RPMI8226 (cell line): ENCODE data around the gene PCNT.

ENCODE experiments used
- DNase-seq: peaks from one replicate; pipeline ENCODE4 v3.0.0-alpha.2; 2015

Gene PCNT

DNA sequence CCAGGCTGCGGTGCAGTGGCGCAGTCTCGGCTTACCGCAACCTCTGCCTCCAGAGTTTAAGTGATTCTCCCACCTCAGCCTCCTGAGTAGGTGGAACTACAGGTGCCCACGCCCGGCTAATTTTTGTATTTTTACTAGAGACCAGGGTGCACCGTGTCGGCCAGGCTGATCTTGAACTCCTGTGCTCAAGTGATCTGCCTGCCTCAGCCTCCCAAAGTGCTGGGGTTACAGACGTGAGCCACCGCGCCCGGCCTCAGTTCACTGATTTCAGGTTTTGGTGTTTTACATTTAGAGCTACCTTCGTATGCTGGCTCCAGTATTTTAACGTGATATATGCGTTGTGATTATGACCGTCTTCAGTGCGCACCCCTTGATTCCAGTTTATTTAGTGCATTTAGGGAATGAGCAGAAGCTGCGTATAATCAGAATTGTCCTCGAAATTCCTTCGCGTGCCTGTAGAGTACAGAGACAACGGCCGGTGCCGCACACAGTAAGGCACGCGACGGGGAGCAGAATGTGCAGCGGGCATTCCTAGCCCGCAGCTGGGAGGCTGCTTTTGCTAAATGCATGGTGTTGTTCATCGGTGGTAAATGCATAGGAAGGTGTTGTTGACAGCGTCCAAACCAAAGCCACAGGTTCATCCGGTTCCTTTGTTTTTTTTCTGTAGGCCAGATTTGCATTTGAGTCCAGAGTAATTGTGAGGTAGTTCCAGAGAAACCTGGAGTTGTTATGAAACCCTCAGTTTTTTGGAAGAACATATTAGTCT is 85.9 kb downstream of the PCNT start:
- DNase-seq = no peak

DNA sequence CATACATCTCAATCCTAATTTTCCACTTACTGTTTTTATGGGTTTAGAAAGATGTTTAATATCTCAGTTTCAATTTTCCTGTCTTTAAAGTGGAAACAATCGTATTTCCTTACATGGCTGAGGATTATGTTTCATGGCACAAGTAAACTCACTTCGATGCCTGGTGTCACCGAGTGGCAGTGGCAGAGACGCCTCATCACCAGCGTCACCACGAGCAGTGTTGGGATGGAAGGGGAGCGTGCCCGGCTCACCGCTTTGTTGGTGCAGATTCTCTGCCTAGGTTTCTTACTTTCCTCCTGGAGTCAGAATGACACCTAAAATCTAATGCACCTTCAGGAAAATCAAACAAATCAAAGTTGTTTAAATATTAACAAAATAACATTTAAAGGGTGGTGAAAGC is 86.6 kb downstream of the PCNT start:
- no peak for DNase-seq

DNA sequence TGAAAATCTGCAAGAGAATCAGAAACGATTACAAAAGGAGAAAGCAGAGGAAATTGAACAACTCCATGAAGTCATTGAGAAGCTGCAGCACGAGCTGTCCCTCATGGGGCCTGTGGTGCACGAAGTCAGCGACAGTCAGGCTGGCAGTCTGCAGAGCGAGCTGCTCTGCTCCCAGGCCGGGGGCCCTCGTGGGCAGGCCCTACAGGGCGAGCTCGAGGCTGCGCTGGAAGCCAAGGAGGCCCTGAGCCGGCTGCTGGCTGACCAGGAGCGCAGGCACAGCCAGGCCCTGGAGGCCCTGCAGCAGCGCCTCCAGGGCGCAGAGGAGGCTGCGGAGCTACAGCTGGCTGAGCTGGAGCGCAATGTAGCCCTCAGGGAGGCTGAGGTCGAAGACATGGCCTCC is 87.3 kb downstream of the PCNT start:
- no peak for DNase-seq

DNA sequence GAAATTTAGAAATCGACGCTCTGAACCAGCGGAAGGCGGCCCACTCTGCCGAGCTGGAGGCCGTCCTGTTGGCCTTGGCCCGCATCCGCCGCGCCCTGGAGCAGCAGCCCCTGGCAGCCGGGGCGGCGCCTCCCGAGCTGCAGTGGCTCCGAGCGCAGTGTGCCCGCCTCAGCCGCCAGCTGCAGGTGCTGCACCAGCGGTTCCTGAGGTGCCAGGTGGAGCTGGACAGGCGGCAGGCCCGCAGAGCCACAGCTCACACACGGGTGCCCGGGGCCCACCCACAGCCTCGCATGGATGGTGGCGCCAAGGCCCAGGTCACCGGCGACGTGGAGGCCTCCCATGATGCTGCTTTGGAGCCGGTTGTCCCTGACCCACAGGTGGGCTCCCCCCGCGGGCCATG is 87.7 kb downstream of the PCNT start:
- no peak for DNase-seq

DNA sequence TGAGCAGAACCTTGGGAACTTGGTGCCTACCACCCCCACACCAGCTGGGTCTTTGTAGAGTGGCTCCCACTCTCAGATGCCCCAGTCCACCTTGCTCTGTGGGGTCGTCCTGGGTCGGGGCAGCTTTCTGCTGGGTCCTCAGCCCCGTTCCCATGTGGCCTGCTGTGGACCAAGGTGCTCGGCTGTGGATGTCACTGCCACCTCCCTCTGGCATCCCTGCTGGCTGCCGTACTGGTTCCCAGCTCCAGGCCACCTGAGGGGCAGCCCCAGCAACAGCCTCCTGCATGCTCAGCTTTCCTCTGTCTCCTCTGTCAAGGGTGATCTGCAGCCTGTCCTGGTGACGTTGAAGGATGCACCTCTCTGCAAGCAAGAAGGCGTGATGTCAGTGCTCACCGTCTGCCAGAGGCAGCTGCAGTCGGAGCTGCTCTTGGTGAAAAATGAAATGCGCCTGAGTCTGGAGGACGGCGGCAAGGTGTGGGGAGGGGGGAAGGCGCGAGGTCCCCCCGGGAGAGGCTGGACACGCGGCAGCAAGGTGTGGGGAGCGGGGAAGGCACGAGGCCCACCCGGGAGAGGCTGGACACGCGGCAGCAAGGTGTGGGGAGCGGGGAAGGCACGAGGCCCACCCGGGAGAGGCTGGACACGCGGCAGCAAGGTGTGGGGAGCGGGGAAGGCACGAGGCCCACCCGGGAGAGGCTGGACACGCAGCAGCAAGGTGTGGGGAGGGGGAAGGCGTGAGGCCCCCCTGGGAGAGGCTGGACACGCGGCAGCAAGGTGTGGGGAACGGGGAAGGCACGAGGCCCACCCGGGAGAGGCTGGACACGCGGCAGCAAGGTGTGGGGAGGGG is 88.8 kb downstream of the PCNT start:
- no peak for DNase-seq

DNA sequence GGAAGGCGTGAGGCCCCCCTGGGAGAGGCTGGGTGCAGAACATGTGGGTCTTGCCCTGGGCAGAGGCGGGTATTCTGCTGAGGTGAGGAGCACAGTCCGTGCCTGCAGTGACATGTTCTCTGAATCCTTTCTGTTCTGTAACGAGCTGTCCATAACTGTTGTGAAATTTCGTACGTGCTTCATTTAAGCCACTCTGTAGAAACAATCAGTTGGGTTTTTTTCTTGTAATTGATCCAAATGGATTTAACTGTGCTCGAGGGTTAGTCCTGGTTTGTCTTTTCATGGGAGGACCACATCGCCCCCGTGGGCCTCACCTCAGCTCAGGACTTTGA is 89.4 kb downstream of the PCNT start:
- no peak for DNase-seq

DNA sequence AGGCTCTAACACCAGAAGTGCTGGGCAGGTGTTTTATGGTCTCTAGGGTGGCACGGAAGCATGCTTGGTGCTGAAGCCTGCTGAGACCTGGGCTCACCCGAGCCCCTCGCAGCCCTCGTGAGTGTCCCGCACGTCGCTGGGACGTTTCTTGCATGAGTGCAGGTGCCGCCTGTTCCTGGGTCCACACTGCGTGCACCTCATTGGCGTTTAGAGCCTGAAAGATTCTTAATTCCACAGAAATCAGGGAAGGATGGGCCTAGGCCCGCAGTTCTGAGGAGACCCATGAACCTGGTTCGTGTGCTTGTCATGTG is 91.0 kb downstream of the PCNT start:
- no peak for DNase-seq

DNA sequence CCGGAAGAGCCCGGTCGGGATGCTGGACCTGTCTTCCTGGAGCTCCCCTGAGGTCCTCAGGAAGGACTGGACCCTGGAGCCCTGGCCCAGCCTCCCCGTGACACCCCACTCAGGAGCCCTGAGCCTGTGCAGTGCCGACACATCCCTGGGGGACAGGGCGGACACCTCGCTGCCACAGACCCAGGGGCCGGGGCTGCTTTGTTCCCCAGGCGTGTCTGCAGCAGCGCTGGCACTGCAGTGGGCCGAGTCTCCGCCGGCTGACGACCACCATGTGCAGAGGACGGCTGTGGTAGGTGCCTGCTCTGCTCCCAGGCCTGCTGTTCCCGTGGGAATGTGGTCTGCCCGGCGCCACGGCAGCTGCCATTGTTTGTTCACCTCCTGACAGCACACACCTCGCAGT is 92.6 kb downstream of the PCNT start:
- DNase-seq = no peak

DNA sequence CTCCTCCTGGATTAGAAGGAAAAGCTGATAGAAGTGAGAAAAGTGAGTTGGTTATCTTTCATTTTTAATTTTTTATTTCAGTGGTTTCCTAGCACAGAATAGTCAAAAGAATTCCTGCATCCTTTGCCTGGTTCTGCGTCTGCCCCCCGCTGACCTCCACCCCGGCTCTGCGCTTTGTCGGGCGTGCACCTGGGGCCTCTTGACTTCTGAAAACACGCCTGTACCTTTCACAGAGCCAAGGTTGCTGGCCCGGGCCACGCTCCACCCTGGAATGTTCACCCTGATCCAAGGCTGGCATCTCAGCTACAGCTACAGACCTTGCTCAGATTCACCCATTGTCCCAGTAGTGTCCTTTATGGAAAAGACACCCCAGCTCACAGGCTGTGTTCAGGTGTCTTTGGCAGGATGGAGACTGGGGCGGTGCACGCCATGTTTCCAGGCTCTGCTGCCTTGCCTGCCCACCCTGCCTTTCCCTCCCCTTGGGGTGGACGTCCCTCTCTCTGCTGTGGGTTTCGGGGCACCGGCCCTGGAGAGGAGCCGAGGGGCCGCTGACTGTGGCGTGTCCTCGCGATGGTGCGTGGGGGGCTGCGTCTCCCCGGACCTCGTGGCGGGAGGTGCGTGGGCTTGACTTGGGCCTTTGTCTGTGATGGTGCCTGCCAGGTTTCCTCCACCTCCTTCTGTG is 94.5 kb downstream of the PCNT start:
- DNase-seq = no peak

DNA sequence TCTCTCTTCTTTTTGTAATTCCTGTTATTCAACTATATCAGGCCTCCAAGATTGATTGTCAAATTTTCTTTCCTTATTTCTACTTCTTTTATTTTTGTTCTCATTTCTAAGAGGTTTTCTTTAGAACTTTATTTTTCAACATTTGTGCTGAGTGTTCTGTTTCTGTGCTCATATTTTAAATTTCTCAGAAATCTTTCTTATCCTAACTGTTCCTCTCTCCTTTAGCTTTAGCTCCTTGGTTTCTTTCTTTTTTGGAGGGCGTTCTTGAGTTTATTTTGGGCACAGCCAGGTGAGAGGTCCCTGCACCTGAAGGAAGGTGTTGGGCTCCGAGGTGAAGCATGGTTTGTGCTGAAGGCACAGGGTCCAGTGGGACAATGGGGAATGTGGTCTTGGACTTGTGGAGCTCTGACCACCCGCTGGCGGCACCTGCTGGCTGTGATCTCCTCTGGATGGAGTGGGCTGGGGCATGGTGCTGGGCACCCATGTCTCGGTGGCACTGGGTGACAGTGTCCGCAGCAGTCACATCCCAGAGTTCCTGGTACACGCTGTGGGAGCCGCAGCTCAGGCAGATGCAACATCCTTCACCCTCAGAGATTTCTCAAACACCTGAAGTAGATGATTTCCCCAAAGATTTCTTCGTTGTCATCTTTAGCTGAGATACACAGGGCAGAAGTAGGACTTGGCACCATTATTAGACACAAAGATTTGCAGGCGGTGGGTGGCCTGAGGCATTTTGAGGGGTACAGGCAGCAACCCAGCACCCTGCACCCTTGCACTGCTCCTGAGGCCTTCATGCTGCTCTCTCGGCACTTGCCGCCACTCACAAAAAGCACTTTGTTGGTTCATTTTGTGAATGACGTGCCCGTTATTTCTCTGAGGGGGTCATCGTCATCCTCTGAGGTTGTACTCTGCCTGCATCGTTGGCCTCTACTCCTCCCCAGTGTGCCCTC is 96.6 kb downstream of the PCNT start:
- no peak for DNase-seq

DNA sequence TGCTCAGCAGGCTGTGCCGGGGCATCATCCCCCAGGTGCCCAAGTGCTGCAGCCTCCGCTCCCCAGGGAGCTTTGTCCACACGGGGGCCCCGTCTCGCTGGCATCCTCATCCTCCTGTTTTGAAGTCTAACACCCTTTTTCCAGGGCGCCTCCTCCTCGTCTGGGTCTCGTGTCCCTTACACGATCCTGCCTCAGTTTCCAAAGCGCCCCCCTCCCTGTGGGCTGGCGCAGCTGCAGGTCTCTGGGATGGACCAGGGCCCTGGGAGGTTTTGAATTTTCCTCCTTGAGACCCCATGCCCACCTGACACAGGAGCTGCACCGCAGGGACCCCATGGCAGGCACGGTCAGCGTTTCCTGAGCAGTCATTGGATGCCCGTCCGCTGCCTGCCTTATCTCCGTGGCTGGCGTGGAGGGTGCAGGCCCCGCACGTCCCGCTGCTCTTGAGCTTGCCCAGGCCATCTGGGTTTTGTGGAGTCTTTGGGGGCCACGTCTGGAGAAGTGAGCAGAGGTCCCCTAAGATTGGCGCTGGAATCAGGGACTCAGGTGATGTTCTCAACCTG is 97.3 kb downstream of the PCNT start:
- DNase-seq = no peak

DNA sequence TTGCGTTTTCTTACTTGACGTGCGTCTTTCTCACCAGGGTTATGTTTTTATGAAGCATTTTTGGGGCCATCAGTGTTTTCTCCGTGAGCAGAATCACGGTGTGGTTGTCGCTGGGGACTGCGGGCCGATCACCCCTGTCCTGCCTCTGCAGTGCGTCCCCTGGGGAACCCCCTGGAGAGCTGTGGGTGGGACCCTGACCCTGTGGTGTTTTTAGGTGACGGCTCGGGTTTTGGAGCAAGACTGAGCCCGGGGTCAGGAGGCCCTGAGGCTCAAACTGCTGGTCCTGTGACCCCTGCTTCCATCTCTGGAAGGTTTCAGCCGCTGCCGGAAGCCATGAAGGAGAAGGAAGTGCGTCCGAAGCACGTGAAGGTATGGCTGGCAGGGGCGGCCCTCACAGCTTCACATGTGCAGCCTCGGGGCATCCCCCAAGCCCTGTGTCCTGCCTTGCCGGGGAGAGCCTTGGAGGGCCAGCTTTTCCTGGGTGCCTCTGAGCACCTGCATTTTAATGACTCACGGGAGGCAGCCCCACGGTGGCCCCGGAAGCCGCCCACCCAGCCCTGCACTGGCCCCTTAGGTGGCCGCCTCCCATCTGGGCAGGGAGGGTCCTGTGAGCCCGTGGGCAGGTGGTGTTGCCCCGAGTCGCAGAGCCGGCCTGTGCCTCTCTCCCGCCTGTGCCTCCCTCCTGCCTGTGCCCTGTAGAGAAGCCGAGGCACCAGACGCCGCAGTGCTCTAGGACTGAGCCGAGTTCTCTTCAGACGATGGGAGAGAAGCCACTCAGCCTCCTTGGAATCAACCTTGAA is 98.0 kb downstream of the PCNT start:
- DNase-seq = no peak

DNA sequence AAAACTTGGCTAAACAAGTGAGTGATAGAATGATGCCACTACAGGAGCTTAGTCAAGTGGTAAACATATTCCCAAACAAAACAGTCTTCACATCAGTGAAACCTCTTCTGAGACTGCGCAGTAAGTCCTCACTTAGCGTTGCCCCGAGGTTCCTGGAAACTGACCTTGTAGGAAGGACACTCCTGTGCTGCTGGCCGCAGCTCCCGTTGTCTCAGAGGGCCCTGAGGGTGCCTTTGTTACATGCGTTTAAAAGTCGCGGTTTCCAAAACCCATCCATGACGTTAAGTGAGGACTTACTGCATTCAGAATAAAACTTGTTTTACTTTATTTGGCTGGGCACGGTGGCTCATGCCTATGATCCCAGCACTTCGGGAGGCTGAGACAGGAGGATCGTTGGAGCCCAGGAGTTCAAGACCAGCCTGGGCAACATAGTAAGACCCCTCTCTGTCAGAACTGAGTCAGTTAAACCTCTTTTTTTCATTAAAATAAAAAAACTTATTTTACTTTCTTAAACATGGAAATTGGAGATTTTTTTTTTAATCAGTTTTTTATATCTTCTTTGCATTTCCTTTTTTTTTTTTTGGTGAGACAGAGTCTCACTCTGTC is 98.8 kb downstream of the PCNT start:
- DNase-seq = no peak

DNA sequence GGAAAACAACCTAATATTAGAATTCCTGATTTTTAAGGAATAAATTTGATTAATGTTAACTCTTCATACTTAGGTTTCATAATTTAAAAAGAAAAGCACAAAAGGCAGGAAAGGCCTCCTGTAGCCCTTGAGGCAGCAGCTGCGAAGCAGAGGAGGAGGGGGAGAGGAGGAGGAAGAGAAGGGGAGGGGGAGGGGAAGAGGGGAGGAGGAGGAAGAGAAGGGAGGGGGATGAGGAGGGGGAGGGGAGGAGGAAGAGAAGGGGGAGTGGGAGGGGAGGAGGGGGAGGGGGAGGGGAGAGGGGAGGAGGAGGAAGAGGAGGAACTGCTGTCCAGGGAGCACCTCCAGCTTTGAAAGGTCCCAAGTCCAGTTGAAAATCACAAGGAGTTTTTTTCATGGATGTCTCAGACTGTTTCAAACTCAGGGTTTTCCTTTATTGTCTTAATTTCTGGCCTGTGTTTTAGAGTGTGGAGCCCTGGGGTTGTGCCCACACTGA is 99.6 kb downstream of the PCNT start:
- no peak for DNase-seq

DNA sequence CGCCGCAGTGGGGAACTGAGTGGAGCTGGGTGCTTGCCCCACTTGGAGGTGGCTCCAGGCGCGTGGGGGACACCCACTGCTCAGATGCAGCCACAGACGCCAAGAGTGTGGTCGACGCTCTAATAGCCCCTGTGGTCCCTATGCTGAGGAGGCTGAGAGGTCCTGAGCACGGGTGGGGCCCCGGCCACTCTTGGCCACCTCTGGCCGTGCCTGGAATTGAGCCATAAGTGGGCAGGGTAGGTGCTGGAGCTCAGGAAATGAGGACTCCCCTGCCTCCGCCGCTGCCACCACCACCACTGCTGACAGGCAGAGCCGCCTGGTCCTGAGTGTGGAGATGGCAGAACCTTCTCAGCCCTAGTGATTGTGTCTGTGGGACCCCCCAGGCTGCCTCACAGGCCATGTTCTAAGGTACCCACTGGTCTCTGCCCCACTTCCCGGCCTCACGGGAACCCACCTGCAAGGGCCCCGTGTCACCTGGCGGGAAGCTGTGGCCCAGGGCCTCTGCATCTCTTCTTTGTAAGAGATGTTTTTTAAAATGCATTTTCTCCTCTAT is 100.2 kb downstream of the PCNT start:
- no peak for DNase-seq

DNA sequence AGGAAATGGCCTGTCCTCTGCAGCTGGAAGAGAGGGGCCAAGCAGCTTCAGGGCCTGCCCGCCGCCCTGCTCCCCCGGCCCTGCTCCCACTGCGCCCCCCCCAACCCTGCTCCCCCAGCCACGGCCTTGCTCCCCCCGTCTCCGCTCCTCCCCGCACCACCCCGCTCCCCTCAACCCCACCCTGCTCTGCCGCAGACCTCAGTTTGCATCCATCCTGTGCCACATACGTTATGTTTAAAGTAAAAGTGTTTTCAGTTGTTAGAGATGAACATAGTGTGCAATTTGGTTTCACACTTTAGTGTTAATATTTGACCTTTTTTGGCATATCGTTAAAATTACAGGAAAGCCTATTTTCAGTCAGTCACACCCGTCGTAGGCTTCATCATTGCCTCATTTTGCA is 100.7 kb downstream of the PCNT start:
- DNase-seq = no peak

DNA sequence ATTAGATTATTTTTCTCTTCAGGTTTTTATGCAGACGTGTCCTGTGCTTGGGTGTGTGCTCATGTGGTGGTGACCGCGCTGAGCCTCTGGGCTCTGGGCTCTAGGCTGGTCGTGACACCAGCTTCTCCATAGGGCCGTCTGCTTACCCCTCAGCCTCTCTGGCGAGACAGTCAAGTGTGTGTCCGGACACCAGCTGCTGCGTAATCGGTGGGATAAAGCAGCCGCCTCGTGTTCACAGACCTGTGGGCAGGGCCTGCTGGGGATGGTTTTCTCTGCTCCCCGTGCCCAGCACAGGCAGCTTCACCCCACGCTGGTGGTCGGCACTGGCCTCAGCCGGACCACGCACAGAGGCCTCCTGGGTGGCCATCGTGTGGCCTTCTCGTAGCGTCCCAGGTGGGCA is 101.1 kb downstream of the PCNT start:
- DNase-seq = no peak

DNA sequence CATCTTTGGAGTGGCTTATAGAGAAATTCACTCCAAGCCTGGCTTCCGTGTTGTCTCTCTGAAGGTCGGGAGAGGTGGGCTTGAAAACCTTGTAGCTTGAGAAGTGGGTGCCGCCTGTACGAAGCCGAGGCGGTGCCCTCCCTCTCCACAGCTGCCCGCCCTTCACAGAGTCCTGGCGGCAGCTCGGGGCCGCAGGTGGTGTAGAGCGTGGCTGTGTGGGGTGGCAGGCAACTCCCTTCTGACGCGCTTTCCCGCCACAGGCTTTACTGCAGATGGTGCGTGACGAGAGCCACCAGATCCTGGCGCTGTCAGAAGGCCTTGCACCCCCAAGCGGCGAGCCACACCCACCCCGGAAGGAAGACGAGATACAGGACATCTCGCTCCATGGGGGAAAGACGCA is 101.6 kb downstream of the PCNT start:
- DNase-seq = no peak

DNA sequence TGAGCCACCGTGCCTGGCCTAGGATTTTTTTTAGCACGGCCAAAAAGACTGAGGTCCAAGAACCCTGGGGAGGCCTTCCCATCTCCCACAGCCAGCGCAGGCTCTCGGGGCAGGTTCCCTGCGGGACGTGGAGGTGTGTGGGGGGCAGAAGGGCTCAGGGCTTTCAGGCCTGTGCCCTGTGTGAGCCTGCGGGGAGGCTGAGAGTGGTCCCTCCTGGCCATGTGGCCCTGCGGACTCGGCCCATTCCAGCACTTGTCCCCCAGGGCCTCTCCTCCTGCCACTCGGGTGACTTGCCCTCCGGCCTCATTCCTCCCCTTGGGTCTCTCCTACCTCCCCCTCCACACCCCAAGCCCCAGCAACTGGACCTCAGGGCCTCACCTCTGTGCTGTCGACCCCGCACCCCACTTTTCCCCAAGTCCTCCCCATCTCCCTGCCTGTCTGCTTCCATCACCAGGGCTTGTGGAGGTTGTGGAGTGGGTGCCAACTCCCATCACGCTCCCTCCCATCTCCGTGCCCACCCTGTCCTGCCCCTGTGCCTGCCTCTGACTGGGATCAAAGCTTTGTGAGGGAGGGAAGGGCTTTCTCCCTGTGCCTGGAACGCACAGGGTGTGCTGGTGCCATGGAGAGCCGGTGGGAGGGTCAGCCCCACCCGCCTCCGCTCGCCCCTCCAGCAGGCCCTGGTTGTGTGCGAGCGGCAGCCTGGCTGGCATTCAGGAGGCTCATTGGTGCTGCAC is 102.5 kb downstream of the PCNT start:
- no peak for DNase-seq

DNA sequence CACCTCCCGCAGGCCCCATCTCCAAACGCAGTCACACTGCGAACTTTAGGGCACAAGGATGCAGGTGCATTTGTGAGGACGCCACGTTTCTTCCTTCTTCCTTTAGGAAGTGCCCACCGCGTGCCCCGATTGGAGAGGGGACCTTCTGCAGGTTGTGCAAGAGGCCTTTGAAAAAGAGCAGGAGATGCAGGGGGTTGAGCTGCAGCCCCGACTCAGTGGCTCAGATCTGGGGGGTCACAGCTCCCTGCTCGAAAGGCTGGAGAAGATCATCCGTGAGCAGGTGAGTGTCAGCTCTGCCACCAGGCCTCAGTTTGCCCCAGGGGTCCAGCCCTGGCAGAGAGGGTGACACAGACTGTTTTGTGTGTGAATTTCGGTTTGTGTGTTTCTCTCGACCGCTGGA is 103.6 kb downstream of the PCNT start:
- DNase-seq = no peak
